COLO668 (cell line): ENCODE results near the gene IL20RB.

Experiments
- DNase-seq: peaks from one replicate; lab custom pipeline; 2025; ENCODE audit not compliant: unreplicated experiment; lab: John Stamatoyannopoulos, UW

The IL20RB gene

GRCh38 chr3:137032465-137033120, 74.8 kb downstream of the IL20RB start:
- peak; percentile 78 for DNase-seq

- DNase-seq = no peak
Measured at GRCh38 chr3:137035631-137036030, 77.8 kb downstream of the IL20RB start.

GRCh38 chr3:137039570-137039969, 81.8 kb downstream of the IL20RB start:
- no peak for DNase-seq

GRCh38 chr3:137041251-137041650, 83.5 kb downstream of the IL20RB start:
- DNase-seq = no peak

- DNase-seq = no peak
Measured at GRCh38 chr3:137041686-137042085, 83.9 kb downstream of the IL20RB start.

GRCh38 chr3:137046747-137047146, 89.0 kb downstream of the IL20RB start:
- DNase-seq = no peak

GRCh38 chr3:137047240-137047639, 89.5 kb downstream of the IL20RB start:
- DNase-seq = no peak

GRCh38 chr3:137050281-137050680, 92.5 kb downstream of the IL20RB start:
- no peak for DNase-seq

GRCh38 chr3:137052298-137052697, 94.5 kb downstream of the IL20RB start:
- no peak for DNase-seq
